Neural progenitor cell (in vitro differentiated cells): Measurements from ENCODE around the gene OR51B2.

Experiments used
- EZH2 ChIP-seq: fragments of 200-600 bp; sonication (generic); IDR thresholded peaks from 2 replicates; pipeline ENCODE4 v1.6.1; 2017; ENCODE audit warnings: antibody characterized with exemption, mild to moderate bottlenecking, moderate library complexity
- TF ChIP-seq, protein P1 (sequence below): fragments of 200-600 bp; sonication (generic); IDR thresholded peaks from 2 replicates; pipeline ENCODE4 v1.5.1; 2017; ENCODE audit warnings: antibody characterized with exemption, mild to moderate bottlenecking

DNA sequence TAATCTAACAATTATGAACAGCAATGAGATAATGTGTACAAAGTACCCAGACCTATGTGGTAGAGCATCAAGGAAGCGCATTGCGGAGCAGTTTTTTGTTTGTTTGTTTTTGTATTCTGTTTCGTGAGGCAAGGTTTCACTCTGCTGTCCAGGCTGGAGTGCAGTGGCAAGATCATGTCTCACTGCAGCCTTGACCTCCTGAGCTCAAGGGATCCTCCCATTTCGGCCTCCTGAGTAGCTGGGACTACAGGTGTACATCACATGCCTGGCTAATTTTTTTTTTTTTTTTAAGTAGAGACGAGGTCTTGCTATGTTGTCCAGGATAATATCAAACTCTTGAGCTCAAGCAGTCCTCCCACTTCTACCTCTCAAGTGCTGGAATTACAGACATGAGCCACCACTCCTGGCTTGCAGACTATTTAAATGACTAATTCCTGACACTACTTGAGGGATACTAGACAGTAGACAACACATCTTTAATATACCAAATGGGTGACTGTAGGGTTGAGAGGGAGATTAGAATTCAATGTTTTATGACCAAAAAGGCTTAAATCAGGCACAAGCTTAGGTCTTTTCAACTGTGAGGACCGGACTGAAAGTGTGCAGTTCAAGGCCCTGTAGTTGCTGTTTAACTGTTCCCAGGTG, 35.1 kb downstream of the OR51B2 start:
- TF ChIP-seq EZH2 = no peak
- TF ChIP-seq, protein P1, sequence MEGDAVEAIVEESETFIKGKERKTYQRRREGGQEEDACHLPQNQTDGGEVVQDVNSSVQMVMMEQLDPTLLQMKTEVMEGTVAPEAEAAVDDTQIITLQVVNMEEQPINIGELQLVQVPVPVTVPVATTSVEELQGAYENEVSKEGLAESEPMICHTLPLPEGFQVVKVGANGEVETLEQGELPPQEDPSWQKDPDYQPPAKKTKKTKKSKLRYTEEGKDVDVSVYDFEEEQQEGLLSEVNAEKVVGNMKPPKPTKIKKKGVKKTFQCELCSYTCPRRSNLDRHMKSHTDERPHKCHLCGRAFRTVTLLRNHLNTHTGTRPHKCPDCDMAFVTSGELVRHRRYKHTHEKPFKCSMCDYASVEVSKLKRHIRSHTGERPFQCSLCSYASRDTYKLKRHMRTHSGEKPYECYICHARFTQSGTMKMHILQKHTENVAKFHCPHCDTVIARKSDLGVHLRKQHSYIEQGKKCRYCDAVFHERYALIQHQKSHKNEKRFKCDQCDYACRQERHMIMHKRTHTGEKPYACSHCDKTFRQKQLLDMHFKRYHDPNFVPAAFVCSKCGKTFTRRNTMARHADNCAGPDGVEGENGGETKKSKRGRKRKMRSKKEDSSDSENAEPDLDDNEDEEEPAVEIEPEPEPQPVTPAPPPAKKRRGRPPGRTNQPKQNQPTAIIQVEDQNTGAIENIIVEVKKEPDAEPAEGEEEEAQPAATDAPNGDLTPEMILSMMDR = no peak
